Pons (tissue), 1 donor: ENCODE data around the gene PID1.

Experiments
- DNase-seq: peaks from one replicate; pipeline ENCODE4 v3.0.0-alpha.2; 2016; ENCODE audit warnings: low spot score

The PID1 gene

GRCh38 chr2:229022071-229022470, 249.0 kb downstream of the PID1 start:
- DNase-seq, result no peak

GRCh38 chr2:229009816-229010215, 261.3 kb downstream of the PID1 start:
- no peak for DNase-seq

- no peak for DNase-seq
These were observed 267.8 kb downstream of the PID1 start for GRCh38 chr2:229003256-229003655.

GRCh38 chr2:229001196-229001595, 269.9 kb downstream of the PID1 start:
- no peak for DNase-seq

DNA sequence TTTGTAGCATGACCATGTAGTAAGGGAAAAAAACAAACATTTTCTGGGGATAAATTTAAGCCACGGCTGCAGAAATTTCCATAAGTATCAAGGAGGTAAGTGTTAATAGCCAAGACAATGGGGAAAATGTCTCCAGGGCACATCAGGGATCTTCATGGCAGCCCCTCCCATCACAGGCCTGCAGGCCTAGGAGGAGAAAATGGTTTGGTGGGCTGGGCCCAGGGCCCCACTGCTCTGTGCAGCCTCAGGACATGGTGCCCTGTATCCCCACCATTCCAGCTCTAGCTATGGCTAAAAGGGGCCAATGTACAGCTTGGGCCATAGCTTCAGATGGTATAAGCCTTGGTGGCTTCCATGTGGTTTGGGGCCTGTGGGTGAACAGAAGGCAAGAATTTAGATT, 271.8 kb downstream of the PID1 start:
- DNase-seq, result no peak

GRCh38 chr2:228988786-228989185, 282.3 kb downstream of the PID1 start:
- no peak for DNase-seq

DNA sequence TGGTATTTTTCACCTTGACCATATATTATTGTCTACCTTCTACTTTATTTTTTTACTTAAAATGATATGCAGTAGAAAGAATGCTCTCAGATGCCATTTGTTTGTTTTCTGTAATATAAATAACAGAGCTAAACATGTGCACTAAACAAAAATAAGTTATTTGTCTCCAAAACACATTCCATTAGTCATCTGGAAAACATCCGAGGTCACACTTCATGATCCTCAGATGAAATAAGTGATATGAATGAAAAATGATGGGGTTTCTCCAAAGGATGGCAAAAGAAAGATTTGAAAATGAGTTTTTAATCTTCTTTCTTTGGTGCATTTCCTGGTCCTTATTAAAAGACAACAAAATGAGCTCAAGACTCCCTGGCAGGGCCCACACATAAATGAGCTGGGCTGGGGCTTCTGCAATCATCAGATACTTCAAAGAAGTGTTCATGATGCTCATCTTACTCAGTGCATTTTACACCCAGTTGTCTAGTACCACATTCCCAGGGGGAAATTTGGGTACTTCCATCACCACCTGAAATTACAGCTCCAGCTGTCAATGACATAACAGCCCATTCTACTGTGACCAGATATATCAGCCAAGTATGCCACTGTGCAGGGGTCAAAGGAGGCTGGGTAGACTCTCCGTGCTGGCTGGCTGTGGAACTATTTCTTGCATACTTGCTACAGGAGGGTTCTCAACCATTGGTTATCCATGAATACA, 283.5 kb downstream of the PID1 start:
- no peak for DNase-seq

GRCh38 chr2:228986961-228987360, 284.1 kb downstream of the PID1 start:
- no peak for DNase-seq

GRCh38 chr2:228983700-228984099, 287.4 kb downstream of the PID1 start:
- no peak for DNase-seq

DNA sequence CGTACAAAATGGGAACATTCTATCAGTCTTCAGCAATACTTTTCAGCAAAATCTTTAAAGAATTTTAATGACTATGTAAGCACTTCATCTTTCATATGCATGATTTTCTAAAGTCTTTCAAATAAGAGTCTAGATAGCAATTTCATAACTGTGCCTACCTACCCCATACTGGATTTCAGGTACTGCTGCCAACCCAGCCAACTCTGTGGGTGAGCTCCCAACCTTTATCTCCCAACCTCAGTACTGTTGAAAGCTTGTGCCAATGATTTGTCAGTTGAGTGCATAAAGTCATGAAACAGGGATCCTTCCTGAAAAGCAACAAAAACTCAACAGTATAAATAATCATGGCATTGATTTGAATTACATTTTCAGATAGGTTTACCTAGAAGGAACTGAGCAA, 296.9 kb downstream of the PID1 start:
- no peak for DNase-seq
